NCI-H2196 treated with DMSO at 0.1 percent for 48 hours (cell line): ENCODE results near the gene SURF6.
"Not testable (repeated sequence)": the region's sequence is repeated elsewhere in the genome, so short reads cannot be mapped to it uniquely, and the experiment has no call there.

Experiments used
- DNase-seq: peaks from one replicate; lab custom pipeline; 2025; ENCODE audit not compliant: unreplicated experiment; lab: John Stamatoyannopoulos, UW

SURF6 gene

DNA sequence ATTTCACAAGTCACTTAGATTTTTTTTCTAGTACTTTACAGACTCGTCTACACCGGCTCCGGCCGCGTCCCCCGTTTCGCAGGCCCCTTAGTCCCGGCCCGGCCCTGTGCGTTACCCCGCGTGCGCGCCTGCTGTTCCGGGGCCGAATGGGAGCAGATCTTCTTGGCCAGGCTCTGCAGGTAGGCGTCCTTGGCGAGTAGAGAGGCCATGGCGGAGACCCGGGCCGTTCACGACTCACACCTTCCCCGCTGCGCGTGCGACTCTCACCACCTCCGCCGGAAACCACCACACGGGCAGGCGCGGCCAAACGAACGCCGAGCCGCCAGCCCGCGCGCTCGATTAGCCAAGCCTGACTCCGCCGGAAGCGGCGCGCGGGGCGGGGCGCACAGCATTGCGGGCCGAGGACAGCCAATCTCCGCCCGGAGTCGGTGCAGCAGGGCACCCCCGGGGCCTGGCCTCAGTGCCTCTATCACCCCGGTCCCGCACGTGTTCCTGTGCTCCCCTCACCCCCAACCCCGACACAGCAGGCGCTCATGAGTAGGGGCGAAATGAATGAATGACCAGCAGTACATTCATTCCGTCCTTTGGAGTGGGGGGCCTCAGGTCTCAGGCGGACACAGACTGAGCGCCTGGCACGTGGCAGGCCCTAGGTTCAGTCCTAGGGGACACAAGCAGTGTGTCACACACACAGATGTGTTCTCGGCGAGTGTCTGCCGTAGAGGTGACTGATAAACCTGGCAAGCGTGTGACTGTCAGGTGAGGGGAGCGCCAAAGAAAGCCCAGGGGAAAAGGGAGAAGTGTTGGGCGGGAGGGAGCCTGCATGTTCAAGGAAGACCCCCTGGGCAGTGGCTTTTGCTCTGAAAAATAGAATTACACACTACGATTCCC is at the start of gene SURF6:
SURF6 (minus strand) TSS at position 265 of the 888 bp plus-strand sequence; CDS start at position 209, 56 bp downstream.
- peak; percentile 83 for DNase-seq

GRCh38 chr9:133385452-133385851 is 49.5 kb upstream of the SURF6 start:
- DNase-seq, result no peak

DNA sequence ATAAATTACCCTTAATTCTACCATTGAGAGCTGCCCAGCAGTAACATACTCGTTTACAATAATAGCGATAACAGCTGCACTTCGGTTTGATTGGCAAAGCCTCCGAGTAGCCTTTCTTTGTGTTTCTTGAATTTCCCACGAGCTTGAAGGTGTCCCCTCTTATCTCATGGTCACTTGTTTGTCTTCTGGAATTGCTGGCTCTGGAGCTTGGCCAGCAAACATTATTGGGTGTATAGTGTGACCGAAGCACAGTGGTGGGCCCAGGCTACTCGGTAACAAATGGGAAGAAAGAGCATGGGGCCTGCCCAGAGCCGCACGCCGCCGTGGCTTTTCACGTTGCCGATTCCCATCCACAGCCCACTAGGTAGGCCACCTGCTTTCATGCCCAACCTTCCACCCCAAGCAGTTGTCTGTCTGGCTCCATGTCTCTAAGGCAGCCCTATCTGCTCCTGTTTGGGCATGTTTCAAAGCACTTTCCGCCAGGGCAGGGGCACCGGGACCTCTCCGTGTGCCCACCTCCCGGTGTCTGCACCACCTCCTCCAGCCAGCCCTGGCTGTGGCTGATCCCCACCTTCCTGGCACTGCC is 48.8 kb upstream of the SURF6 start:
- DNase-seq, result no peak

DNA sequence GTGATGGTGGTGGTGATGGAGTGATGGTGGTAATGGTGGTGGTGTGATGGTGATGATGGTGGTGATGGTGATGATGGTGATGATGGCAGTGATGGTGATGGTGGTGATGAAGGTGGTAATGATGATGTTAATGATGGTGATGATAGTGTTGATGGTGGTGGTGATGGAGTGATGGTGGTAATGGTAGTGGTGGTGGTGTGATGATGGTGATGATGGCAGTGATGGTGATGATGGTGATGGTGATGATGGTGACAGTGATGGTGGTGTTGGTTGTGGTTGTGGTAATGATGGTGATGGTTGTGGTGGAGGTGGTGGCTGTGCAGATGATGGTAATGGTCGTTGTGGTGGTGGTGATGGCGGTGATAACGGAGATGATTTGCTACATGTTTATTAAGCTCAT is 47.5 kb upstream of the SURF6 start:
- no peak for DNase-seq

DNA sequence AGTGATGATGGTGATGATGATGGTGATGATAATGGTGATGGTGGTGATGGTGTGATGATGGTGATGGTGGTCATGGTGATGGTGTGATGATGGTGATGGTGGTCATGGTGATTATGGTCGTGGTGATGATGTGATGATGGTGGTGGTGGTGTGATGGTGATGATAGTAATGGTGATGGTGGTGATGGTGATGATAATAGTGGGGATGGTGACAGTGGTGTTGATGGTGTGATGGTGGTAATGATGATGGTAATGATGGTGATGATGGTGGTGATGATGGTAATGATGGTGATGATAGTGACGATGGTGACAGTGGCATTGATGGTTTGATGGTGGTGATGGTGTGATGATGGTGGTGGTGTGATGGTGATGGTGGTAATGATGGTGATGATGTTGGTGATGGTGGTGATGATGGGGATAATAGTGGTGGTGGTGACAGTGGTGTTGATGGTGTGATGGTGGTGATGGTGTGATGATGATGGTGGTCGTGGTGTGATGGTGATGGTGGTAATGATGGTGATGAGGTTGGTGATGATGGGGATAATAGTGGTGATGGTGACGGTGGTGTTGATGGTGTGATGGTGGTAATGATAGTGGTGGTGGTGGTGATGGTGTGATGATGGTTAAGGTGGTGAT is 46.6 kb upstream of the SURF6 start:
- no peak for DNase-seq

DNA sequence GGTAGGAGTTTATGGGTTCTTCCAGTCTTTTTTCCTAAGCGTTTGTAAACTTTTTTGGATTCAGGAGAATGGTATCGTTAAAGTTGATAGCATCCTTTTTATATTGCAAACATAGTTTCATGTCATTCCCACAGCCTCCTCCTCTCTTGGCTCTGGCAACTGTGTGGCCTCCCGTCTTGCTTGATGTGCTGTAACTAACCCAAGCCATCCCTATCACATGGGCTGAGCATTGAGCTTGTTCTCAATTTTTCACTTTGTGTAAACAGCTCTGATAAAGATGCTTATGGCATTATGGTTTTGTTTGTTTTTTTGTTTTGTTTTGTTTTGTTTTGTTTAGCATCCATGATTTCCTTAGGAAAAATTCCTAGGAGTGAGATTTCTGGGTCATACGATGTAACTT is 44.7 kb upstream of the SURF6 start:
- DNase-seq, result no peak

- no peak for DNase-seq
Measured at GRCh38 chr9:133379153-133380086, 43.4 kb upstream of the SURF6 start.

GRCh38 chr9:133378408-133378962 is 42.5 kb upstream of the SURF6 start:
- DNase-seq, result no peak

DNA sequence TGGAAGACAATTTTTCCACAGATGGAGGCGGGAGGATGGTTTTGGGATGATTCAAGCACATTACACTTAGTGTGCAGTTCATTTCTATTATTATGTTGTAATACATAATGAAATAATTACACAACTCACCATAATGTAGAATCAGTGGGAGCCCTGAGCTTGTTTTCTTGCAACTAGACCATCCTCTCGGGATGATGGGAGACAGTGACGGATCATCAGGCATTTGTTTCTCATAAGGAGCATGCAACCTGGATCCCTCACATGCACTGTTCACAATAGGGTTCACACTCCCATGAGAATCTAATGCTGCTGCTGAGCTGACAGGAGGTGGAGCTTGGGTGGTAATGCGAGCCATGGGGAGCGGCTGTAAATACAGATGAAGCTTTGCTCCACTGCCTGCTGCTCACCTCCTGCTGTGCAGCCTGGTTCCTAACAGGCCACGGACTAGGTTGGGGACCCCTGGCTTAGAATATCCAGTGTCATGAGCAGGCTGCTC is 41.8 kb upstream of the SURF6 start:
- DNase-seq, result no peak

- not testable (repeated sequence) for DNase-seq
Measured at GRCh38 chr9:133377280-133377679, 41.3 kb upstream of the SURF6 start.

- peak; percentile 89 for DNase-seq
Measured at GRCh38 chr9:133375724-133376654, 40.0 kb upstream of the SURF6 start, which contains the start of the genes STKLD1 and SURF4. Gene STKLD1 (plus strand): TSS chr9:133376366. CDS start chr9:133376474, 108 bp downstream. Gene SURF4 (minus strand): TSS chr9:133376060. CDS start chr9:133375969, 91 bp downstream.

GRCh38 chr9:133375116-133375723 is 39.2 kb upstream of the SURF6 start:
- DNase-seq, result no peak

GRCh38 chr9:133374612-133375115 is 38.7 kb upstream of the SURF6 start:
- no peak for DNase-seq

GRCh38 chr9:133372144-133372543 is 36.2 kb upstream of the SURF6 start:
- DNase-seq, result no peak

- no peak for DNase-seq
Measured at GRCh38 chr9:133371261-133371711, 35.3 kb upstream of the SURF6 start.

DNA sequence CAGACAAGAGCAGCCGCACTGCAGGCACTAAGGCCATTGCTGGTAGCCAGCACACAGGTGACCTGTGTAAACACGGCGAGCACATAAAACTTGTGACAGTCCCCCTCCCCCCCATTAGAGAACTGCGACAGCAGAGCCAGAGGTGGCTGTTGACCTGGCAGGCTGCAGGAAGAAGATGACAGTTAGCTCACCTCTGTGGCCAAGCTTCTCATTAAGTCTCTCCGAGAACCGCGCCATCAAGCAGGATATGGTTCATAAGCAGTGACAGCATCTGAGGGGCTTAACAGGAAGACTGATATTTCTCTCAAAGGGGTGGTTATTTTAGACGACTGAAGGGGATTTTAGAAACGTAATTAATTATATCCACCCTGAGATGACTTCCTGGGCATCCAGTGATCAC is 34.7 kb upstream of the SURF6 start:
- DNase-seq, result no peak

- no peak for DNase-seq
Measured at GRCh38 chr9:133369933-133370332, 33.9 kb upstream of the SURF6 start.

DNA sequence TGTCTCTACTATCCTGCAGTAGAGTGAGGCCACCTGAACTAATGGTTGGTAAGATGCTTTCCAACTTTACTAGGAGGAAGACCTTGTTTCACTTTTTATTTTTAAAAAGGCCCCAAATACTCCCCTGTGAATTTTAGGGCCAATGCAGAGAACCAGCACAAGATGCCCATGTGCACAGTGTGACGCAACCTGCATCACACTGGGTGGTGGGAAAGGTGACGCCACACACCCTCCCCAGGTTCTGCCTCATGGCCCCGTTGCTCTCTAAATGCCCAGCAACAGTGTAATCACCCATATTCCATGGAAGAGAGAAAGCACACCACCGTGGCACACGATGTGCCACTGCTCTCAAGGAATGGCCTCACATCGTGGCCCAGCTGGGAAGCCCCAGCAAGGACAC is 33.4 kb upstream of the SURF6 start:
- no peak for DNase-seq
